PC-9 (cell line): ENCODE results near the gene SPPL3. TPM values are rescaled to one million over a fixed set of nuclear protein-coding genes. Genes with fewer than 3 reads are reported as not detected.

Experiments used
- BruUV-seq: library from RNA; stranded (reverse); fragments of 400-500 nt; replicated peaks from 2 replicates; lab custom pipeline; 2021; lab: Mats Ljungman, UMichigan
- CTCF ChIA-PET: fragments of 300-600 bp; sonication (Branson Sonifier 250); formaldehyde crosslinking; loops from one replicate; lab custom pipeline; 2022; ENCODE audit warnings: antibody characterized with exemption; lab: Charles Lee
- POLR2A ChIA-PET: fragments of 300-600 bp; sonication (Branson Sonifier 250); formaldehyde crosslinking; loops from one replicate; lab custom pipeline; 2022; ENCODE audit warnings: antibody characterized with exemption; ENCODE audit not compliant: unreplicated experiment; lab: Charles Lee
- DNase-seq, 2 experiments: peaks; one replicate each; pipeline versions ENCODE4 v3.0.0 to v3.0.0-alpha.2; 2015 to 2022; ENCODE audit warnings: mixed read lengths in 1 of 2
- H2AFZ ChIP-seq: fragments of 200-600 bp; sonication (generic); 2 replicates; pipeline ENCODE4 v1.8.1; 2017; ENCODE audit warnings: antibody characterized with exemption
- H3F3A ChIP-seq: fragments of 200-600 bp; sonication (generic); 2 replicates; pipeline ENCODE4 v1.8.1; 2017; ENCODE audit warnings: antibody characterized with exemption, mild to moderate bottlenecking, low read depth; ENCODE audit not compliant: insufficient read depth
- H3K27ac ChIP-seq: fragments of 200-600 bp; sonication (generic); 2 replicates; pipeline ENCODE4 v1.6.1; 2016; ENCODE audit warnings: mixed run types
- H3K27me3 ChIP-seq: fragments of 200-600 bp; sonication (generic); 2 replicates; pipeline ENCODE4 v1.6.1; 2016; ENCODE audit warnings: low read depth, mixed run types; ENCODE audit not compliant: insufficient read depth
- H3K36me3 ChIP-seq: fragments of 200-600 bp; sonication (generic); 2 replicates; pipeline ENCODE4 v1.6.1; 2016; ENCODE audit warnings: low read depth, mixed run types
- H3K4me1 ChIP-seq: fragments of 200-600 bp; sonication (generic); replicated peaks from 2 replicates; pipeline ENCODE4 v1.6.1; 2016; ENCODE audit warnings: mixed run types; ENCODE audit not compliant: insufficient read depth
- H3K4me2 ChIP-seq: fragments of 200-600 bp; sonication (generic); 2 replicates; pipeline ENCODE4 v1.6.1; 2017; ENCODE audit warnings: mixed run types
- H3K4me3 ChIP-seq: fragments of 200-600 bp; sonication (generic); 2 replicates; pipeline ENCODE4 v1.6.1; 2016; ENCODE audit warnings: mixed run types
- H3K79me2 ChIP-seq: fragments of 200-600 bp; sonication (generic); 2 replicates; pipeline ENCODE4 v1.6.1; 2017; ENCODE audit warnings: low read depth, mixed run types
- H3K9me2 ChIP-seq: fragments of 200-600 bp; sonication (generic); 2 replicates; pipeline ENCODE4 v1.8.1; 2017; ENCODE audit warnings: mild to moderate bottlenecking; ENCODE audit not compliant: insufficient read depth
- H3K9me3 ChIP-seq: fragments of 200-600 bp; sonication (generic); 2 replicates; pipeline ENCODE4 v1.8.1; 2016; ENCODE audit warnings: low read depth; ENCODE audit not compliant: insufficient read depth
- H4K20me1 ChIP-seq: fragments of 200-600 bp; sonication (generic); 2 replicates; pipeline ENCODE4 v1.8.1; 2017; ENCODE audit not compliant: insufficient read depth
- CTCF ChIP-seq: fragments of 200-600 bp; sonication (generic); conservative IDR thresholded peaks from 2 replicates; pipeline ENCODE4 v1.6.1; 2017; ENCODE audit warnings: mixed run types, antibody characterized with exemption, mild to moderate bottlenecking, moderate library complexity
- EZH2 ChIP-seq: fragments of 200-600 bp; sonication (generic); IDR thresholded peaks from 2 replicates; pipeline ENCODE4 v1.8.0; 2017; ENCODE audit warnings: antibody characterized with exemption, low read depth
- intact Hi-C: fragments of 100-400 bp; cut with micrococcal nuclease; formaldehyde crosslinking; loops from one replicate; pipeline ENCODE4 v1.10.0; 2022; ENCODE audit not compliant: unreplicated experiment
- total RNA-seq: library from RNA; stranded (reverse); gene quantifications from 2 replicates; pipeline ENCODE4 v1.2.3, GENCODE V29; 2021

Gene SPPL3
- total RNA-seq, 1 experiment from 2014 or later, result 44.7 TPM

- Histone ChIP-seq H3K27me3 (no peaks in the 10 kb centered on the region), H3K9me2 (no peaks in the 10 kb centered on the region), H3K79me2 (no peaks in the 10 kb centered on the region), H3F3A (no peaks in the 10 kb centered on the region), H3K27ac (no peak overlapping the region), H3K4me3 (no peak overlapping the region), H2AFZ (no peak overlapping the region), H3K4me2 (no peak overlapping the region), H4K20me1 (no peaks in the 10 kb centered on the region), H3K9me3 (no peaks in the 10 kb centered on the region), H3K36me3 (no peaks in the 10 kb centered on the region), H3K4me1 (no peaks in the 10 kb centered on the region)
- DNase-seq, result no peak
- CTCF ChIA-PET, result no interaction called here
- intact Hi-C loops, result no loop called here
- no peak for TF ChIP-seq CTCF
- TF ChIP-seq EZH2, result no peak
- POLR2A ChIA-PET, result no interaction called here
- BruUV-seq, result no TSS peak
Measured at GRCh38 chr12:120917748-120918147, 13.6 kb upstream of the SPPL3 start.

GRCh38 chr12:120916561-120916960 is 12.4 kb upstream of the SPPL3 start:
- no peaks in the 10 kb centered on the region for H3K4me1 ChIP-seq
- H3F3A ChIP-seq, result no peaks in the 10 kb centered on the region
- no peak for TF ChIP-seq CTCF
- TF ChIP-seq EZH2, result no peak
- no peaks in the 10 kb centered on the region for H3K9me3 ChIP-seq
- no peak for DNase-seq
- H4K20me1 ChIP-seq, result no peaks in the 10 kb centered on the region
- ChIA-PET CTCF (no interaction called here), POLR2A (no interaction called here)
- H3K27me3 ChIP-seq, result no peaks in the 10 kb centered on the region
- no peak overlapping the region for H3K4me2 ChIP-seq
- no peak overlapping the region for H3K4me3 ChIP-seq
- H3K79me2 ChIP-seq, result no peaks in the 10 kb centered on the region
- no peak overlapping the region for H3K27ac ChIP-seq
- BruUV-seq, result no TSS peak
- H3K9me2 ChIP-seq, result no peaks in the 10 kb centered on the region; the same call in 1 of the 2 replicates
- H3K36me3 ChIP-seq, result no peaks in the 10 kb centered on the region
- no peak overlapping the region for H2AFZ ChIP-seq
- intact Hi-C loops, result no loop called here

GRCh38 chr12:120914794-120915193 is 10.6 kb upstream of the SPPL3 start:
- no peak for TF ChIP-seq EZH2
- TF ChIP-seq CTCF, result no peak
- H3K4me2 ChIP-seq, result no peak overlapping the region
- no peaks in the 10 kb centered on the region; the same call in 1 of the 2 replicates for H3K9me2 ChIP-seq
- intact Hi-C loops, result no loop called here
- H2AFZ ChIP-seq, result no peak overlapping the region
- H3K36me3 ChIP-seq, result no peaks in the 10 kb centered on the region
- H3K79me2 ChIP-seq, result no peaks in the 10 kb centered on the region
- ChIA-PET CTCF (no interaction called here), POLR2A (no interaction called here)
- H3K9me3 ChIP-seq, result no peaks in the 10 kb centered on the region
- H3K4me3 ChIP-seq, result no peak overlapping the region
- H4K20me1 ChIP-seq, result no peaks in the 10 kb centered on the region
- no peaks in the 10 kb centered on the region for H3F3A ChIP-seq
- no peak overlapping the region for H3K27ac ChIP-seq
- no peak for DNase-seq
- BruUV-seq, result no TSS peak
- no peaks in the 10 kb centered on the region for H3K27me3 ChIP-seq
- H3K4me1 ChIP-seq, result no peaks in the 10 kb centered on the region
